Measurements from ENCODE around the gene ACOXL. TPM values are rescaled to one million over a fixed set of nuclear protein-coding genes. Genes with fewer than 3 reads are reported as not detected.

The ACOXL gene
- total RNA-seq (2022; extraction: Qiagen RNA extraction): not detected in 5 replicates

GRCh38 chr2:110732422-110733413 lies at the start of gene ACOXL:
Gene ACOXL, plus strand, starts transcription at chr2:110732573. Its CDS starts 35,817 bp downstream, at chr2:110768390.

DNA sequence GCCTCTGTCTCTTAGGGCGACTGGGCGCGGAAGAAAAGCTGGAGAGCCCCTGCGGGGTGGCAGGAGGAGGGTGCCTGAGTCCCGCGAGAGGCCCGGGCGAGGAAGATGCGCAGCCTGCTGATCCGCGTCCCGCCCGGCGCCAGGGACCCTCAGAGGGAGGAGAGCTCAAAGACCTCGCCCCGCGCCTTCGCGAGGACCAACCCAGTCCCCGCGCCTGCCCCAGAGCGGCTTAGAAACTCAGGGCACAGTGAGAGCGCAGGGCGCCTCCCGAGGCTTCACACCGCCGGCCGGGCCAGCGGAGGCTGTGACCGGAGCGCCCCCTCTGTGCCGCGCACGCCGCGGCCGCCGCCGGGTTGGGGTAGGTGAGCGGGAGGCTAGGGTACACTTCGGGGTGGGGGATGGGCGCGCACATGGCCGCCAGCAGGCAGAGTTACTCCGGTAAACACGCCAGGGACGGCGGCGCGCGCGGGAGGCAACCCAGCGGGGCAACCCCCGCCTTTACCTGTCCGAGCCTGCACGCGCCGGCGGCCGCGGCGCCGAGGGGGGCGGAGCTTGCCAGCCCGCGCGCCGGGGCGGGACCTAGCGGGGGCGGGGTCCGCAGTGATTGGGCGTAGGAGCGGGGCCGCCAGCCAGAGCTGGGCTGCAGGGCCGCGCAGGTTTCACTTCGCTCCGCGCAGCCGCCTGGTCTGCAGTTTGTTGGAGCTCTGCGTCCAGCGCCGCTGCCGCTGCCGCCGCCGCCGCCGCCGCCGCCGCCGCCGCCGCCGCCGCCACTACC lies 388.1 kb downstream of the ACOXL start, which contains the start of gene BCL2L11:
BCL2L11 (plus strand) TSS at position 662 of the 775 bp plus-strand sequence. CDS start 2,832 bp downstream, outside the sequence.

Other genes with a start within 250 kb of the ACOXL start
- 8.0 to 11.0 TPM (median 9.1 TPM) in 5 replicates for gene RGPD6, start 155.4 kb upstream of the ACOXL start, total RNA-seq (2022; extraction: Qiagen RNA extraction)
- gene BUB1, start 54.5 kb upstream of the ACOXL start, total RNA-seq (2022; extraction: Qiagen RNA extraction): 35.9 to 45.1 TPM (median 38.9 TPM) in 5 replicates

All from A549 treated with dexamethasone at 1 μM for 4 hours (cell line).